HCT116 (cell line): ENCODE measurements around the gene CRLF3. TPM values are rescaled to one million over a fixed set of nuclear protein-coding genes. Genes with fewer than 3 reads are reported as not detected.

Experiments used
- ATAC-seq: fragments of 200-7000 bp; cut with Tn5 transposase; 2 replicates; pipeline ENCODE4 v1.9.1; 2020; ENCODE audit warnings: mild to moderate bottlenecking, moderate library complexity
- BruUV-seq: library from RNA; stranded (reverse); fragments of 400-500 nt; replicated peaks from 2 replicates; lab custom pipeline; 2021; lab: Mats Ljungman, UMichigan
- CTCF ChIA-PET: fragments of 300-600 bp; sonication (Branson Sonifier 250); formaldehyde crosslinking; loops from one replicate; lab custom pipeline; 2021; ENCODE audit warnings: antibody characterized with exemption; lab: Charles Lee
- POLR2A ChIA-PET: fragments of 300-600, 350-600 bp; sonication (Branson Sonifier 250); formaldehyde crosslinking; loops from one replicate; lab custom pipeline; 2021; ENCODE audit warnings: antibody characterized with exemption; lab: Charles Lee
- RAD21 ChIA-PET, 2 experiments: fragments of 300-600 bp; sonication (Branson Sonifier 250); formaldehyde crosslinking; loops; one replicate each; lab custom pipeline; 2023; ENCODE audit warnings: low total read pairs in 2 of 2; ENCODE audit not compliant: uncharacterized antibody in 2 of 2, unreplicated experiment in 2 of 2, low non-redundant PET in 1 of 2; lab: Charles Lee
- DNase-seq: peaks from one replicate; pipeline ENCODE4 v3.0.0-alpha.2; 2010; ENCODE audit warnings: low read depth, low spot score
- H2AFZ ChIP-seq: fragments of 200-600 bp; shearing (Covaris generic), sonication (generic); 2 replicates; pipeline ENCODE4 v1.6.1; 2017; ENCODE audit warnings: low read depth, mixed run types, mixed read lengths, antibody characterized with exemption, low read length; ENCODE audit not compliant: poor library complexity, severe bottlenecking
- H3K27ac ChIP-seq: 2 replicates; pipeline ENCODE4 v1.5.1; 2012; ENCODE audit warnings: low read depth, low read length
- H3K27me3 ChIP-seq: fragments of 200-600 bp; sonication (generic); 2 replicates; pipeline ENCODE4 v1.6.1; 2016; ENCODE audit warnings: mixed run types, low read length, mixed read lengths; ENCODE audit not compliant: insufficient read depth
- H3K36me3 ChIP-seq, 2 experiments: fragments of 200-500 bp in 1 of 2; fragments of 200-600 bp in 1 of 2; sonication (Bioruptor generic) in 1 of 2; sonication (generic) in 1 of 2; 2 replicates each; pipeline versions ENCODE4 v1.5.1 to v1.6.1; 2014 to 2016; ENCODE audit warnings: low read length in 2 of 2, inconsistent platforms in 1 of 2, mixed read lengths in 1 of 2, mixed run types in 1 of 2; ENCODE audit not compliant: insufficient read depth in 2 of 2, control insufficient read depth in 1 of 2
- H3K4me1 ChIP-seq, 2 experiments: fragments of 200-600 bp in 1 of 2; sonication (generic) in 1 of 2; 2 replicates each; pipeline versions ENCODE4 v1.5.1 to v1.6.1; 2012 to 2017; ENCODE audit warnings: low read length in 2 of 2, inconsistent platforms in 1 of 2, mild to moderate bottlenecking in 1 of 2, mixed read lengths in 1 of 2, mixed run types in 1 of 2, moderate library complexity in 1 of 2; ENCODE audit not compliant: insufficient read depth in 2 of 2, control insufficient read depth in 1 of 2
- H3K4me2 ChIP-seq: fragments of 200-600 bp; sonication (generic); 2 replicates; pipeline ENCODE4 v1.6.1; 2017; ENCODE audit warnings: mixed run types, low read length, mixed read lengths
- H3K4me3 ChIP-seq, 2 experiments: fragments of 200-600 bp in 1 of 2; sonication (generic) in 1 of 2; replicated peaks in 1 of 2; 2 replicates each; pipeline ENCODE4 v1.5.1; 2011 to 2016; ENCODE audit warnings: low read length in 2 of 2, control low read depth in 1 of 2, low read depth in 1 of 2, mild to moderate bottlenecking in 1 of 2, mixed read lengths in 1 of 2, mixed run types in 1 of 2
- H3K79me2 ChIP-seq: fragments of 200-600 bp; sonication (generic); 2 replicates; pipeline ENCODE4 v1.6.1; 2017; ENCODE audit warnings: mild to moderate bottlenecking, mixed run types, low read length, moderate library complexity, mixed read lengths; ENCODE audit not compliant: insufficient read depth
- H3K9ac ChIP-seq: fragments of 200-600 bp; sonication (generic); 2 replicates; pipeline ENCODE4 v1.6.1; 2016; ENCODE audit warnings: low read length, mixed read lengths
- H3K9me2 ChIP-seq: fragments of 200-600 bp; sonication (generic), shearing (Covaris generic); 2 replicates; pipeline ENCODE4 v1.6.1; 2017; ENCODE audit warnings: mixed run types, mild to moderate bottlenecking, moderate library complexity; ENCODE audit not compliant: insufficient read depth
- H3K9me3 ChIP-seq, 2 experiments: fragments of 200-500 bp in 1 of 2; fragments of 200-600 bp in 1 of 2; sonication (Bioruptor generic) in 1 of 2; sonication (generic) in 1 of 2; 2 replicates each; pipeline ENCODE4 v1.6.1; 2014 to 2017; ENCODE audit warnings: low read length in 2 of 2, mixed read lengths in 2 of 2, inconsistent platforms in 1 of 2, low read depth in 1 of 2, mild to moderate bottlenecking in 1 of 2, mixed run types in 1 of 2, moderate library complexity in 1 of 2; ENCODE audit not compliant: control insufficient read depth in 1 of 2, insufficient read depth in 1 of 2
- H4K20me1 ChIP-seq: fragments of 200-600 bp; sonication (generic), shearing (Covaris generic); 2 replicates; pipeline ENCODE4 v1.6.1; 2017; ENCODE audit warnings: mixed run types, mild to moderate bottlenecking, moderate library complexity; ENCODE audit not compliant: insufficient read depth
- CBX3 ChIP-seq: IDR thresholded peaks from 2 replicates; pipeline ENCODE4 v1.6.1; 2012; ENCODE audit warnings: low read depth
- CEBPB ChIP-seq: IDR thresholded peaks from 2 replicates; pipeline ENCODE4 v1.6.1; 2012; ENCODE audit warnings: low read depth
- EZH2 ChIP-seq: fragments of 200-600 bp; sonication (generic); IDR thresholded peaks from 2 replicates; pipeline ENCODE4 v1.6.1; 2017; ENCODE audit warnings: antibody characterized with exemption, mixed run types
- POLR2A ChIP-seq: IDR thresholded peaks from 2 replicates; pipeline ENCODE4 v1.7.0; 2011; ENCODE audit warnings: borderline replicate concordance; ENCODE audit not compliant: insufficient read depth, insufficient read length; ENCODE audit errors: extremely low read depth
- POLR2AphosphoS5 ChIP-seq: IDR thresholded peaks from 2 replicates; pipeline ENCODE4 v1.6.1; 2011; ENCODE audit warnings: mild to moderate bottlenecking, low read depth, low read length, moderate library complexity
- TCF7L2 ChIP-seq: IDR thresholded peaks from 2 replicates; pipeline ENCODE4 v1.7.0; 2011; ENCODE audit warnings: borderline replicate concordance, inconsistent platforms; ENCODE audit not compliant: insufficient read depth, insufficient read length; ENCODE audit errors: extremely low read depth
- ZFX ChIP-seq: fragments of 450-650 bp; IDR thresholded peaks from 2 replicates; pipeline ENCODE4 v1.6.1; 2017
- ZNF274 ChIP-seq: fragments of 200-500 bp; sonication (Bioruptor generic); IDR thresholded peaks from 2 replicates; pipeline ENCODE4 v1.6.1; 2014; ENCODE audit warnings: mild to moderate bottlenecking, low read depth, low read length, inconsistent platforms
- intact Hi-C: fragments of 100-400 bp; cut with micrococcal nuclease; formaldehyde crosslinking; loops from 2 replicates; pipeline ENCODE4 v1.10.0; 2022
- total RNA-seq: library from RNA; stranded (reverse); gene quantifications from one replicate; pipeline ENCODE4 v1.2.1, GENCODE V29; 2021; ENCODE audit not compliant: unreplicated experiment
- TF ChIP-seq, protein P1 (sequence below): IDR thresholded peaks from 2 replicates; pipeline ENCODE4 v1.6.1; 2011; ENCODE audit warnings: mild to moderate bottlenecking, low read length, moderate library complexity; ENCODE audit not compliant: insufficient replicate concordance; ENCODE audit errors: extremely low read depth
- TF ChIP-seq, protein P2 (sequence below): IDR thresholded peaks from 2 replicates; pipeline ENCODE4 v1.6.1; 2012
- TF ChIP-seq, protein P3 (sequence below): IDR thresholded peaks from 2 replicates; pipeline ENCODE4 v1.6.1; 2012
- TF ChIP-seq, protein P4 (sequence below), 3 experiments: fragments of 200-600 bp in 1 of 3; sonication (generic) in 1 of 3; IDR thresholded peaks in 2 of 3; conservative IDR thresholded peaks in 1 of 3; 2 replicates each; pipeline ENCODE4 v1.5.1; 2012 to 2017; ENCODE audit warnings: low read depth in 2 of 3, low read length in 2 of 3, antibody characterized with exemption in 1 of 3, borderline replicate concordance in 1 of 3, control low read depth in 1 of 3, mild to moderate bottlenecking in 1 of 3, mixed read lengths in 1 of 3, mixed run types in 1 of 3, moderate library complexity in 1 of 3; ENCODE audit not compliant: insufficient read depth in 1 of 3

CRLF3 gene
- total RNA-seq, 1 experiment from 2014 or later = 32.4 TPM

DNA sequence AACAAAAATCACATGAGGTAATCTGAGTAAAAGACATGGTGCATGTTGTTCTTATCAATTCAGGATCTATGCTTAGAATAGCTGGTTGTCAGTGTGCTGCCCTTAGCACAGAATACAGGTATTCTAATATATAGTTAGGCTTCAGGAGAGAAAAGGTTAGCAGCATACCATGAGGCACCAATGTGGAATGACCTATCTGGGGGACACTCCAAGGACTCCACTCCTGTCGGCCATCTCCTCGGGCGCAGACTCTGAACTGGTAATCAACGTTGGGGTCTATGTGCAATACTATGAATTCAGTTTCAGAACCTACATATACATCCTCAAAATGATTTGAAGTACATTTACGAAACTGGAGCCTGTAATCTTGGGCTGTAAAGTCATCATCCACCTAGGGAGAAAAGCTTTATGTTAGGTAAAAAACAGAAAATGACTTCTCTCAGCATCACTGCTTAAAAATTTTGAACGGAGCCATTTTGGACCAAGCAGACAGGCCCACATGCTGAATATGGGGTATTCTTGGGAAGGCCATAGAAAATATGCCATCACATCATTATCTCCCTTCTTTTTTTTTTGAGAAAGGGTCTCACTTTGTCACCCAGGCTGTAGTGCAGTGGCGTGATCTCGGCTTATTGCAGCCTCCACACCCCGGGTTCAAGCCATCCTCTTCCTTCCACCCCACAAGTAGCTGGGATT is 31.1 kb downstream of the CRLF3 start:
- Histone ChIP-seq H3K79me2 (no peaks in the 10 kb centered on the region; the same call in 1 of the 2 replicates), H2AFZ (no peak overlapping the region), H4K20me1 (0 out of 2 replicates have a peak, but pooled peaks cover 6% of the 10 kb centered on the region), H3K4me3 (no peak overlapping the region), H3K4me1 (no peaks in the 10 kb centered on the region), H3K9me2 (no peaks in the 10 kb centered on the region), H3K9me3 (no peaks in the 10 kb centered on the region), H3K9ac (no peak overlapping the region), H3K36me3 (peaks cover 26 to 27% of the 10 kb centered on the region in 2 experiments; a peak in 3 of 4 replicates), H3K4me2 (no peak overlapping the region), H3K27me3 (no peaks in the 10 kb centered on the region), H3K27ac (no peak overlapping the region)
- RAD21 ChIA-PET = no interaction called here
- intact Hi-C loops = no loop called here
- ATAC-seq (no peak), DNase-seq (no peak)
- CTCF ChIA-PET = no interaction called here
- no TSS peak for BruUV-seq
- POLR2A ChIA-PET = no interaction called here
- no peak for TF ChIP-seq CEBPB
- TF ChIP-seq POLR2AphosphoS5 = peak; percentile 28; the same call in 1 of the 2 replicates

DNA sequence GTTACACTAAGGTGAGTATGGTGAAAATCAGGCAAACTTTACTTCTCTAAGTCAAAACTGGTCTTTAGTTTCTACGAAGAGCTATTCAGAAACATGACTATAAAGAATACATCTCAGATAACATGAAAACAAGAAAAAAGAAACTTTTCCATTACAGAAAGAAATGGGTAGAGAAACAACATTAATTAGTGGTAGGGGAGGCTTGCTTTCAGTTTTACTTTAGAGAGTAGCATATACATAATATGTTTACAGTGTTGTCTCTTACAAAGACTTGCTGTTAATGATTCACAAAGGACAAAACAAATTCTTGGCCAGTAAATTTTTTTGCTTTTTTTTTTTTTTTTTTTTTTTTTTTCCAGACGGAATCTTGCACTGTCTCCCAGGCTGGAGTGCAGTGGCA is 34.2 kb downstream of the CRLF3 start:
- ChIA-PET RAD21 (interaction anchor here in 1 of 2 experiments (0.7 kb wide), 1 partner anchor 127 kb away, joined by 3 read pairs; no protein-coding TSS in a partner anchor), POLR2A (no interaction called here), CTCF (no interaction called here)
- Histone ChIP-seq H3K36me3 (peaks cover 16 to 38% of the 10 kb centered on the region in 2 experiments; a peak in 3 of 4 replicates), H3K27me3 (no peaks in the 10 kb centered on the region), H3K9me3 (no peaks in the 10 kb centered on the region), H4K20me1 (0 out of 2 replicates have a peak, but pooled peaks cover 6% of the 10 kb centered on the region), H3K9me2 (no peaks in the 10 kb centered on the region), H3K4me2 (no peak overlapping the region), H3K79me2 (no peaks in the 10 kb centered on the region; the same call in 1 of the 2 replicates), H3K4me1 (no peaks in the 10 kb centered on the region), H3K4me3 (no peak overlapping the region), H3K9ac (no peak overlapping the region), H2AFZ (no peak overlapping the region), H3K27ac (peak overlapping the region; percentile 22; the same call in 1 of the 2 replicates)
- DNase-seq (no peak), ATAC-seq (no peak)
- intact Hi-C loops = no loop called here
- no TSS peak for BruUV-seq
- TF ChIP-seq, protein P1, sequence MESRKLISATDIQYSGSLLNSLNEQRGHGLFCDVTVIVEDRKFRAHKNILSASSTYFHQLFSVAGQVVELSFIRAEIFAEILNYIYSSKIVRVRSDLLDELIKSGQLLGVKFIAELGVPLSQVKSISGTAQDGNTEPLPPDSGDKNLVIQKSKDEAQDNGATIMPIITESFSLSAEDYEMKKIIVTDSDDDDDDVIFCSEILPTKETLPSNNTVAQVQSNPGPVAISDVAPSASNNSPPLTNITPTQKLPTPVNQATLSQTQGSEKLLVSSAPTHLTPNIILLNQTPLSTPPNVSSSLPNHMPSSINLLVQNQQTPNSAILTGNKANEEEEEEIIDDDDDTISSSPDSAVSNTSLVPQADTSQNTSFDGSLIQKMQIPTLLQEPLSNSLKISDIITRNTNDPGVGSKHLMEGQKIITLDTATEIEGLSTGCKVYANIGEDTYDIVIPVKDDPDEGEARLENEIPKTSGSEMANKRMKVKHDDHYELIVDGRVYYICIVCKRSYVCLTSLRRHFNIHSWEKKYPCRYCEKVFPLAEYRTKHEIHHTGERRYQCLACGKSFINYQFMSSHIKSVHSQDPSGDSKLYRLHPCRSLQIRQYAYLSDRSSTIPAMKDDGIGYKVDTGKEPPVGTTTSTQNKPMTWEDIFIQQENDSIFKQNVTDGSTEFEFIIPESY = no peak
- no peak for TF ChIP-seq ZFX
- no peak for TF ChIP-seq POLR2A
- TF ChIP-seq, protein P2, sequence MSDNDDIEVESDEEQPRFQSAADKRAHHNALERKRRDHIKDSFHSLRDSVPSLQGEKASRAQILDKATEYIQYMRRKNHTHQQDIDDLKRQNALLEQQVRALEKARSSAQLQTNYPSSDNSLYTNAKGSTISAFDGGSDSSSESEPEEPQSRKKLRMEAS = no peak
- TF ChIP-seq ZNF274 = no peak
- TF ChIP-seq, protein P3, sequence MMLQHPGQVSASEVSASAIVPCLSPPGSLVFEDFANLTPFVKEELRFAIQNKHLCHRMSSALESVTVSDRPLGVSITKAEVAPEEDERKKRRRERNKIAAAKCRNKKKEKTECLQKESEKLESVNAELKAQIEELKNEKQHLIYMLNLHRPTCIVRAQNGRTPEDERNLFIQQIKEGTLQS = no peak
- no peak for TF ChIP-seq TCF7L2
- no peak for TF ChIP-seq CBX3
- no peak for TF ChIP-seq EZH2
- TF ChIP-seq CEBPB = no peak
- TF ChIP-seq, protein P4, sequence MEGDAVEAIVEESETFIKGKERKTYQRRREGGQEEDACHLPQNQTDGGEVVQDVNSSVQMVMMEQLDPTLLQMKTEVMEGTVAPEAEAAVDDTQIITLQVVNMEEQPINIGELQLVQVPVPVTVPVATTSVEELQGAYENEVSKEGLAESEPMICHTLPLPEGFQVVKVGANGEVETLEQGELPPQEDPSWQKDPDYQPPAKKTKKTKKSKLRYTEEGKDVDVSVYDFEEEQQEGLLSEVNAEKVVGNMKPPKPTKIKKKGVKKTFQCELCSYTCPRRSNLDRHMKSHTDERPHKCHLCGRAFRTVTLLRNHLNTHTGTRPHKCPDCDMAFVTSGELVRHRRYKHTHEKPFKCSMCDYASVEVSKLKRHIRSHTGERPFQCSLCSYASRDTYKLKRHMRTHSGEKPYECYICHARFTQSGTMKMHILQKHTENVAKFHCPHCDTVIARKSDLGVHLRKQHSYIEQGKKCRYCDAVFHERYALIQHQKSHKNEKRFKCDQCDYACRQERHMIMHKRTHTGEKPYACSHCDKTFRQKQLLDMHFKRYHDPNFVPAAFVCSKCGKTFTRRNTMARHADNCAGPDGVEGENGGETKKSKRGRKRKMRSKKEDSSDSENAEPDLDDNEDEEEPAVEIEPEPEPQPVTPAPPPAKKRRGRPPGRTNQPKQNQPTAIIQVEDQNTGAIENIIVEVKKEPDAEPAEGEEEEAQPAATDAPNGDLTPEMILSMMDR (IDR thresholded peaks at IDR 0.05 in 2 of 3, conservative IDR thresholded peaks at IDR 0.05 in 1 of 3; ENCODE audit: borderline replicate concordance in 1 of 3, insufficient read depth in 1 of 3, low read depth in 2 of 3, low read length in 2 of 3) = no peak
